Mesenchymal stem cell (in vitro differentiated cells and primary cell): ENCODE data around the gene DCAF12L1.
A peak's percentile ranks its signal among the peaks of the same experiment; 100 is the strongest.

Experiments used
- DNase-seq: peaks from one replicate; pipeline ENCODE4 v3.0.0-alpha.2; 2013
- H2AFZ ChIP-seq: one replicate; pipeline ENCODE4 v1.6.1; 2013; ENCODE audit warnings: low read depth, mild to moderate bottlenecking, control low read depth, inconsistent platforms, low read length, moderate library complexity
- H2AK5ac ChIP-seq: 2 replicates; pipeline ENCODE4 v1.6.1; 2013; ENCODE audit warnings: low read length, moderate library complexity, mild to moderate bottlenecking, inconsistent platforms; ENCODE audit not compliant: severe bottlenecking
- H2BK120ac ChIP-seq: one replicate; pipeline ENCODE4 v1.6.1; 2013; ENCODE audit warnings: low read depth, mild to moderate bottlenecking, inconsistent platforms, low read length, moderate library complexity
- H2BK12ac ChIP-seq, 2 experiments: one replicate each; pipeline ENCODE4 v1.6.1; 2013; ENCODE audit warnings: inconsistent platforms in 2 of 2, low read length in 2 of 2, mild to moderate bottlenecking in 2 of 2, moderate library complexity in 2 of 2, control low read depth in 1 of 2
- H2BK15ac ChIP-seq: one replicate; pipeline ENCODE4 v1.6.1; 2013; ENCODE audit warnings: mild to moderate bottlenecking, low read depth, inconsistent platforms; ENCODE audit not compliant: poor library complexity, severe bottlenecking
- H2BK5ac ChIP-seq: 2 replicates; pipeline ENCODE4 v1.6.1; 2013; ENCODE audit warnings: low read depth, mild to moderate bottlenecking, low read length, control low read depth, inconsistent platforms; ENCODE audit not compliant: poor library complexity, severe bottlenecking
- H3K14ac ChIP-seq, 2 experiments: one replicate each; pipeline ENCODE4 v1.6.1; 2013; ENCODE audit warnings: inconsistent platforms in 2 of 2, low read length in 2 of 2, control low read depth in 1 of 2, mild to moderate bottlenecking in 1 of 2, moderate library complexity in 1 of 2
- H3K18ac ChIP-seq, 2 experiments: one replicate each; pipeline ENCODE4 v1.6.1; 2013; ENCODE audit warnings: inconsistent platforms in 2 of 2, low read length in 2 of 2, control low read depth in 1 of 2, low read depth in 1 of 2, mild to moderate bottlenecking in 1 of 2
- H3K23ac ChIP-seq, 2 experiments: one replicate each; pipeline ENCODE4 v1.6.1; 2013; ENCODE audit warnings: inconsistent platforms in 2 of 2, low read length in 2 of 2, mild to moderate bottlenecking in 2 of 2, moderate library complexity in 2 of 2, control low read depth in 1 of 2
- H3K27ac ChIP-seq: 2 replicates; pipeline ENCODE4 v1.5.1; 2013; ENCODE audit warnings: mild to moderate bottlenecking, moderate library complexity, low read length, control low read depth, inconsistent platforms; ENCODE audit not compliant: poor library complexity, severe bottlenecking
- H3K27me3 ChIP-seq, 2 experiments: 2 replicates each; pipeline versions ENCODE4 v1.6.1 to v1.7.0; 2013; ENCODE audit warnings: low read length in 2 of 2, mild to moderate bottlenecking in 2 of 2, moderate library complexity in 2 of 2, control low read depth in 1 of 2, inconsistent platforms in 1 of 2; ENCODE audit not compliant: control insufficient read depth in 1 of 2, insufficient read depth in 1 of 2
- H3K36me3 ChIP-seq, 2 experiments: 2 replicates each; pipeline versions ENCODE4 v1.6.1 to v1.7.0; 2013; ENCODE audit warnings: low read length in 2 of 2, control low read depth in 1 of 2, inconsistent platforms in 1 of 2, low read depth in 1 of 2, mild to moderate bottlenecking in 1 of 2; ENCODE audit not compliant: insufficient read depth in 2 of 2, control insufficient read depth in 1 of 2
- H3K4ac ChIP-seq, 2 experiments: one replicate each; pipeline ENCODE4 v1.6.1; 2013; ENCODE audit warnings: inconsistent platforms in 2 of 2, low read length in 2 of 2, mild to moderate bottlenecking in 2 of 2, moderate library complexity in 2 of 2, control low read depth in 1 of 2, low read depth in 1 of 2
- H3K4me1 ChIP-seq: 2 replicates; pipeline ENCODE4 v1.6.1; 2013; ENCODE audit warnings: low read depth, low read length, control low read depth; ENCODE audit not compliant: control insufficient read depth, insufficient read depth
- H3K4me2 ChIP-seq: 2 replicates; pipeline ENCODE4 v1.6.1; 2013; ENCODE audit warnings: low read length, mild to moderate bottlenecking, inconsistent platforms; ENCODE audit not compliant: poor library complexity, severe bottlenecking
- H3K4me3 ChIP-seq, 2 experiments: 2 replicates each; pipeline versions ENCODE4 v1.5.1 to v1.7.0; 2013; ENCODE audit warnings: low read length in 2 of 2, mild to moderate bottlenecking in 2 of 2, control low read depth in 1 of 2, low read depth in 1 of 2; ENCODE audit not compliant: insufficient read depth in 1 of 2
- H3K79me1 ChIP-seq: replicated peaks from 2 replicates; pipeline ENCODE4 v1.6.1; 2013; ENCODE audit warnings: mild to moderate bottlenecking, control low read depth, low read length, inconsistent platforms; ENCODE audit not compliant: poor library complexity, severe bottlenecking
- H3K9ac ChIP-seq: 2 replicates; pipeline ENCODE4 v1.7.0; 2013; ENCODE audit warnings: mild to moderate bottlenecking, low read length, moderate library complexity
- H3K9me3 ChIP-seq: 2 replicates; pipeline ENCODE4 v1.7.0; 2013; ENCODE audit warnings: mild to moderate bottlenecking, low read length; ENCODE audit not compliant: control insufficient read depth
- H4K8ac ChIP-seq: one replicate; pipeline ENCODE4 v1.6.1; 2013; ENCODE audit warnings: inconsistent platforms, mild to moderate bottlenecking, low read length, moderate library complexity
- H4K91ac ChIP-seq: one replicate; pipeline ENCODE4 v1.6.1; 2013; ENCODE audit warnings: mild to moderate bottlenecking, low read length, inconsistent platforms
- WGBS: methylation state at CpG from one replicate; pipeline ENCODE4 v1.1.7; 2013; ENCODE audit warnings: mixed read lengths; 5-methylcytosine and 5-hydroxymethylcytosine counted together

DCAF12L1 gene

DNA sequence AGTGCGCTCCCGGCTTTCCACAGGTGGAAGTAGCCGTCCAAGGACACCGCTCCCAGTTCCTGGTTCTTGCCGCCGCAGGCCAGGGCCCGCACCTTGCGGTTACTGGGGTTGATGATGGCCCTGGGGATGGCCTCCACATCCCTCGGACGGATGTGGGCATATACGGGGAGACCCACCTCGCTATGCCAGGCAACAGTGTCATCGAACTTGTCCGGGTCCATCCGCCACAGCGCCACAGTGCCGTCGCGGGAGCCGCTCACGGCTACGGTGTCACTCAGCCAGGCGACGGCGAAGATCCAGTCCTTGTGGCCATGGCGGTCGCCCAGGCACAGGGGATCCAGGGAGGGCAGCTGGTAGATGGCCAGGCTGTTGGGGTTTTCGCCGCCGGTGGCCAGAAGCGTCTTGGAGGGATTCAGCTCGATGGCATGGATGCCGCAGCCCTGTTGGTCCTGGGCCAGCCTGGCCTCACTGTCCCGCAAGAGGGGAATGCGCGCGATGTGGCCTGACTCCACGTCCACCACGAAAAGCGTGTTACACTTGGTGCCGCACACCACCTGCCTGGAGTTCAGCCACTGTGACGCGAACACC, 795 bp downstream of the DCAF12L1 start:
- Histone ChIP-seq H3K4me2 (peak overlapping the region; percentile 53), H3K4ac (no peak overlapping the region), H3K23ac (no peak overlapping the region), H3K14ac (no peak overlapping the region), H3K27me3 (peaks cover 0 to 7% of the 10 kb centered on the region in 2 experiments), H2BK15ac (no peak overlapping the region), H4K91ac (no peak overlapping the region), H3K9me3 (no peaks in the 10 kb centered on the region), H3K27ac (peak overlapping the region; percentile 39), H2AK5ac (no peak overlapping the region), H3K9ac (no peak overlapping the region), H3K4me1 (peaks cover 12% of the 10 kb centered on the region), H3K18ac (no peak overlapping the region), H2BK12ac (no peak overlapping the region), H4K8ac (no peak overlapping the region), H3K36me3 (no peaks in the 10 kb centered on the region), H2BK120ac (no peak overlapping the region), H3K79me1 (peaks cover 1% of the 10 kb centered on the region), H2BK5ac (no peak overlapping the region), H3K4me3 (peak overlapping the region in 1 of 2 experiments; percentile 67), H2AFZ (no peak overlapping the region)
- DNase-seq, result no peak
- 61% methylated on average over 29 of the region's 43 CpGs for WGBS

DNA sequence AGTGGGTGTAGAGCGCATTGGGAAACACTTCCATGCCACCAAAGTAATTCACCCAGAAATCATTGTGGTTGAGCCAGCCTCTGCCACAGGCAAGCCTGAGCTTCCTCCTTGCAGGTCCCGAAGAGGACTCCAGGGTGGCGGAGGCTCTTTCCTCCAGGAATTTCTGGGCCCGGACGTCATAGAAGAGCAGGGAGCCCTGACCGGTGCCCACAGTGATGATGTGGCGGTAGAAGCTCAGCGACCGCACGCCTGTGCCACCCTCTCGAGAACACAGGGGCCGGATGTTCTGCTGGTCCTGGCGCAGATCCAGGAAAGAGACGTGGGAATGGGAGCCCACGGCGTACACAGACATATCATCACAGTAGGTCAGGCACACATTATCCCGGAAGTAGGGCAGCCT, 1.3 kb downstream of the DCAF12L1 start:
- H3K18ac ChIP-seq, result no peak overlapping the region
- H4K91ac ChIP-seq, result no peak overlapping the region
- H2BK15ac ChIP-seq, result no peak overlapping the region
- no peak overlapping the region for H2BK12ac ChIP-seq
- H4K8ac ChIP-seq, result no peak overlapping the region
- no peak overlapping the region for H3K23ac ChIP-seq
- WGBS, result 89% methylated on average over 17 of the region's 17 CpGs
- H3K27ac ChIP-seq, result peak overlapping the region; percentile 39
- peaks cover 0 to 7% of the 10 kb centered on the region in 2 experiments for H3K27me3 ChIP-seq
- H3K9me3 ChIP-seq, result no peaks in the 10 kb centered on the region
- H3K79me1 ChIP-seq, result peaks cover 1% of the 10 kb centered on the region
- H3K36me3 ChIP-seq, result no peaks in the 10 kb centered on the region
- H3K9ac ChIP-seq, result no peak overlapping the region
- H2BK5ac ChIP-seq, result no peak overlapping the region
- no peak for DNase-seq
- H3K4me3 ChIP-seq, result peak overlapping the region in 1 of 2 experiments; percentile 27
- H2AFZ ChIP-seq, result no peak overlapping the region
- no peak overlapping the region for H3K4ac ChIP-seq
- H3K4me2 ChIP-seq, result peak overlapping the region; percentile 38
- no peak overlapping the region for H2AK5ac ChIP-seq
- no peak overlapping the region for H3K14ac ChIP-seq
- no peak overlapping the region for H2BK120ac ChIP-seq
- H3K4me1 ChIP-seq, result peaks cover 12% of the 10 kb centered on the region

DNA sequence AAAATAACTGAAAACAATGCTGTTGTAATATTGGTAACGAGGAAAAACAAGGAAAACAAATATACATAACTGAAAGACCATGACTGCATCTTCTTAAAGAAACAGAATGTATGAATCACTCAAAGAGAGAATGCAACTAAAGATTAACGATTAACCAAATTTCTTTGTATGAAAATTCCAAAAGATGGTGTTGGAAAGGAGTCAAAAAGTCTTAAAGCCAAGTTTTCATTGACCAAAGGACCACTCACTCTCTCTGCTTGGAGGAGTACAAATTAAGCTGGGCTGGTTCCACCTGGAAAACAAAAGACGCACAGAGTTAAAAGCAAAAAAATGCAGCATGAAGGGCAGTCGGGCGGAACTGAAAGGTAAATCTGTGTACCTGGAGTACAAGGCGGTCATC, 1.8 kb downstream of the DCAF12L1 start:
- no peak overlapping the region for H3K23ac ChIP-seq
- H3K4me1 ChIP-seq, result peaks cover 12% of the 10 kb centered on the region
- H3K79me1 ChIP-seq, result peaks cover 1% of the 10 kb centered on the region
- no peak overlapping the region for H3K4me3 ChIP-seq
- no peak overlapping the region for H2AFZ ChIP-seq
- H3K27ac ChIP-seq, result peak overlapping the region; percentile 39
- no peak overlapping the region for H3K9ac ChIP-seq
- H3K9me3 ChIP-seq, result no peaks in the 10 kb centered on the region
- H2AK5ac ChIP-seq, result no peak overlapping the region
- no peak for DNase-seq
- no peak overlapping the region for H2BK15ac ChIP-seq
- no peak overlapping the region for H2BK120ac ChIP-seq
- H3K18ac ChIP-seq, result no peak overlapping the region
- 78% methylated on average over 4 of the region's 6 CpGs for WGBS
- H3K27me3 ChIP-seq, result peaks cover 0 to 7% of the 10 kb centered on the region in 2 experiments
- peak overlapping the region; percentile 23 for H3K4me2 ChIP-seq
- H2BK12ac ChIP-seq, result no peak overlapping the region
- H4K91ac ChIP-seq, result no peak overlapping the region
- no peak overlapping the region for H4K8ac ChIP-seq
- H3K4ac ChIP-seq, result no peak overlapping the region
- H3K36me3 ChIP-seq, result no peaks in the 10 kb centered on the region
- H3K14ac ChIP-seq, result no peak overlapping the region
- H2BK5ac ChIP-seq, result no peak overlapping the region

DNA sequence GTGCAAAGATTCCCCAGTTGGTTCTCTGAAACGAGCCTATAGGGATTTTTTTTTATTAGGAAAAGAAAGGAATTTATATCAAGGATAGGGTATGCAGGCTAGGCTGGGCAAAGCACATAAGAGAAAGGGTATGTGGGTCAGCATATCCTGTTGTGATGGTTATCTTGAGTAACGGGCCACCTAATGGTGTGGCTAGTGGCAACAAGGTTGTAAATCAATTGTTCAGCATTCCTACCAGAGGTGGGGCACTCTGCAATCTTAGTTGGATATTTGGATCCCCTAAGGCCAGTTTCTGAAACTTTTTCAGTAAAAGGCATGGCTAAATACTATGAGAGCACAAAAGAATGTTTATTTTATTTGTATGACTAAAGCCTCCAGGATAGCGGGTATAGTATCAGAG, 42.7 kb downstream of the DCAF12L1 start:
- Histone ChIP-seq H4K8ac (no peak overlapping the region), H3K18ac (no peak overlapping the region), H3K79me1 (no peaks in the 10 kb centered on the region), H2BK15ac (no peak overlapping the region), H3K4me3 (no peak overlapping the region), H3K9me3 (no peaks in the 10 kb centered on the region), H3K14ac (no peak overlapping the region), H2AFZ (no peak overlapping the region), H3K23ac (no peak overlapping the region), H2BK120ac (no peak overlapping the region), H2BK12ac (no peak overlapping the region), H3K27me3 (no peaks in the 10 kb centered on the region), H3K9ac (no peak overlapping the region), H3K4me1 (no peaks in the 10 kb centered on the region), H3K27ac (no peak overlapping the region), H3K36me3 (no peaks in the 10 kb centered on the region), H2BK5ac (no peak overlapping the region), H3K4ac (no peak overlapping the region), H2AK5ac (no peak overlapping the region), H4K91ac (no peak overlapping the region), H3K4me2 (no peak overlapping the region)
- DNase-seq, result no peak
- WGBS, result 38% methylated on average over 2 of the region's 3 CpGs
